Transverse colon (tissue), 4 donors: ENCODE data around the gene METTL17. TPM values are rescaled to one million over a fixed set of nuclear protein-coding genes. Genes with fewer than 3 reads are reported as not detected.
"Not testable (repeated sequence)": the region's sequence is repeated elsewhere in the genome, so short reads cannot be mapped to it uniquely, and the experiment has no call there.

Source experiments
- DNase-seq: peaks from one replicate; pipeline ENCODE4 v3.0.0-alpha.2; 2019
- H3K27ac ChIP-seq, 4 donors: fragments of 200-600 bp; sonication (generic); 2 replicates each; pipeline ENCODE4 v1.5.1; 2016 to 2018; ENCODE audit warnings: inconsistent platforms in 4 of 4
- H3K27me3 ChIP-seq: fragments of 200-600 bp; sonication (generic); 2 replicates; pipeline ENCODE4 v1.5.1; 2017; ENCODE audit warnings: inconsistent platforms
- H3K36me3 ChIP-seq, 4 donors: fragments of 200-600 bp; sonication (generic); 2 replicates each; pipeline ENCODE4 v1.5.1; 2017 to 2019; ENCODE audit warnings: inconsistent platforms in 4 of 4
- H3K4me1 ChIP-seq, 4 donors: fragments of 200-600 bp; sonication (generic); 2 replicates each; pipeline ENCODE4 v1.5.1; 2017 to 2020; ENCODE audit warnings: inconsistent platforms in 4 of 4
- H3K4me3 ChIP-seq, 4 donors: fragments of 200-600 bp; sonication (generic); 1 replicate in 1 of 4; 2 replicates in 3 of 4; pipeline versions ENCODE4 v1.5.1 to v1.6.1; 2017 to 2019; ENCODE audit warnings: inconsistent platforms in 4 of 4
- H3K9me3 ChIP-seq, 2 donors: fragments of 200-600 bp; sonication (generic); 2 replicates each; pipeline ENCODE4 v1.5.1; 2017 to 2019; ENCODE audit warnings: inconsistent platforms in 2 of 2
- EP300 ChIP-seq: sonication (generic); formaldehyde crosslinking; IDR thresholded peaks from one replicate; pipeline ENCODE4 v1.6.1; 2017; ENCODE audit warnings: antibody characterized with exemption, low read depth
- POLR2A ChIP-seq: fragments of 450-650 bp; IDR thresholded peaks from one replicate; pipeline ENCODE4 v1.6.1; 2016; ENCODE audit warnings: antibody characterized with exemption, mild to moderate bottlenecking, moderate library complexity
- POLR2AphosphoS5 ChIP-seq, 3 donors: sonication (generic); formaldehyde crosslinking; IDR thresholded peaks; one replicate each; pipeline ENCODE4 v1.6.1; 2016; ENCODE audit warnings: antibody characterized with exemption in 3 of 3
- WGBS, 2 donors: methylation state at CpG; one replicate each; pipeline ENCODE4 v1.1.5; 2018; ENCODE audit warnings: low coverage in 1 of 2; 5-methylcytosine and 5-hydroxymethylcytosine counted together
- in situ Hi-C, 4 donors: fragments of 200-750 bp; cut with MboI; loops; one replicate each; pipeline versions ENCODE4 v1.15.0 to v1.15.1; 2017; ENCODE audit warnings: low sequenced_read_pairs in 3 of 4, low pct_ligation_motif_present in 1 of 4, low pct_unique_long_range_greater_than_20kb in 1 of 4
- intact Hi-C: fragments of 100-400 bp; cut with DNase I; formaldehyde crosslinking; loops from one replicate; pipeline ENCODE4 v1.15.1; 2023; ENCODE audit warnings: low total_unique reads
- total RNA-seq, 4 donors: library from RNA; depleted of rRNA; stranded (reverse); fragments of >200 nt; gene quantifications; one replicate each; pipeline ENCODE4 v1.1.0, GENCODE V29; 2016
- TF ChIP-seq, protein P1 (sequence below), 5 experiments: fragments of 200-600 bp in 3 of 5; fragments of 450-650 bp in 2 of 5; sonication (generic) in 3 of 5; IDR thresholded peaks; 1 replicate in 2 of 5; 2 replicates in 3 of 5; pipeline ENCODE4 v1.5.1; 2016 to 2017; ENCODE audit warnings: antibody characterized with exemption in 5 of 5, inconsistent platforms in 3 of 5, mild to moderate bottlenecking in 2 of 5, moderate library complexity in 1 of 5

Gene METTL17
- total RNA-seq, 4 donors from 2014 or later = 74.8 to 124 (median 108) TPM

GRCh38 chr14:21001218-21001617 is 11.4 kb downstream of the METTL17 start:
- peaks cover 0 to 45% (median 25%) of the 10 kb centered on the region in 4 donors for H3K4me1 ChIP-seq
- peak; percentile 62 for DNase-seq
- H3K36me3 ChIP-seq = peaks cover 0 to 6% (median 2%) of the 10 kb centered on the region in 4 donors
- WGBS, 2 donors = 59 to 92% methylated on average over 2 to 7 of the region's 7 CpGs
- no peaks in the 10 kb centered on the region for H3K27me3 ChIP-seq
- intact Hi-C loops (no loop called here), in situ Hi-C loops (no loop called here)
- no peak overlapping the region for H3K4me3 ChIP-seq
- TF ChIP-seq EP300 = no peak
- no peak for TF ChIP-seq POLR2A
- TF ChIP-seq, protein P1, sequence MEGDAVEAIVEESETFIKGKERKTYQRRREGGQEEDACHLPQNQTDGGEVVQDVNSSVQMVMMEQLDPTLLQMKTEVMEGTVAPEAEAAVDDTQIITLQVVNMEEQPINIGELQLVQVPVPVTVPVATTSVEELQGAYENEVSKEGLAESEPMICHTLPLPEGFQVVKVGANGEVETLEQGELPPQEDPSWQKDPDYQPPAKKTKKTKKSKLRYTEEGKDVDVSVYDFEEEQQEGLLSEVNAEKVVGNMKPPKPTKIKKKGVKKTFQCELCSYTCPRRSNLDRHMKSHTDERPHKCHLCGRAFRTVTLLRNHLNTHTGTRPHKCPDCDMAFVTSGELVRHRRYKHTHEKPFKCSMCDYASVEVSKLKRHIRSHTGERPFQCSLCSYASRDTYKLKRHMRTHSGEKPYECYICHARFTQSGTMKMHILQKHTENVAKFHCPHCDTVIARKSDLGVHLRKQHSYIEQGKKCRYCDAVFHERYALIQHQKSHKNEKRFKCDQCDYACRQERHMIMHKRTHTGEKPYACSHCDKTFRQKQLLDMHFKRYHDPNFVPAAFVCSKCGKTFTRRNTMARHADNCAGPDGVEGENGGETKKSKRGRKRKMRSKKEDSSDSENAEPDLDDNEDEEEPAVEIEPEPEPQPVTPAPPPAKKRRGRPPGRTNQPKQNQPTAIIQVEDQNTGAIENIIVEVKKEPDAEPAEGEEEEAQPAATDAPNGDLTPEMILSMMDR (IDR thresholded peaks at IDR 0.05) = no peak
- no peak for TF ChIP-seq POLR2AphosphoS5 (IDR thresholded peaks at IDR 0.05)
- H3K27ac ChIP-seq = peak overlapping the region in 2 of 4 donors; percentile 55 to 75
- H3K9me3 ChIP-seq = no peaks in the 10 kb centered on the region

DNA sequence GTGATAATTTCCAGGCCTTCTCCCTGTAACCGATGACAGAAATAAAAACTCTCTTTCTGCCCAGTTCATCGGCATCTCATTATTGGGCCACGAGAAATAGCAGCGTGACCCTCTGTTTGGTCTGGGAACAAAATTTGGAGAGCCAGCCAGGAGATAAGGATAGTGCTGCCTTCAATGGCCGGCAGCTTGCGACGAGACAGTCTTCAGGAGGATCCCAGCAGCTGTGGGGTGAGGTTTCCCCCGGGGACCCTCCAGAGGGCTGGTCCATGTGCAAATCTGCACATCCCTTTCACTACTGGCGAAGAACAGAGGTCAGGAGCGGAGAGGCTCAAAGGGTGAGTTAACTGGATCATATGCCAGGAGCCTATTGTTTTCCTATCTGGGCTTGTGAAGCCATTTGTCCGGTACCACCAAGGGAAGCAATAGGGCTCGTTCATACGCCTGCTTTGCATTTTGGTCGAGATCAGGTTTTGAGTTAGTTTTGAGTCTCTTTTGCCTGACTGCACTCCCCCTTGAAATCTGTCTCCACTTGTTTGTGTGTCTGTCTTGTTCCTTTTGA is 14.1 kb downstream of the METTL17 start:
- Histone ChIP-seq H3K27ac (peak overlapping the region; percentile 44 to 75 (median 58)), H3K27me3 (no peaks in the 10 kb centered on the region), H3K4me3 (no peak overlapping the region), H3K4me1 (peaks cover 0 to 43% (median 28%) of the 10 kb centered on the region in 4 donors), H3K9me3 (no peaks in the 10 kb centered on the region), H3K36me3 (no peaks in the 10 kb centered on the region)
- WGBS, 2 donors = 57 to 66% methylated on average over 6 to 13 of the region's 14 CpGs
- in situ Hi-C loops (no loop called here), intact Hi-C loops (no loop called here)
- TF ChIP-seq EP300 (no peak), POLR2AphosphoS5 (IDR thresholded peaks at IDR 0.05) (no peak)
- no peak for DNase-seq

GRCh38 chr14:21009721-21010120 is 19.9 kb downstream of the METTL17 start:
- H3K4me3 ChIP-seq, H3K36me3 ChIP-seq, DNase-seq, H3K9me3 ChIP-seq, H3K27me3 ChIP-seq: not testable (repeated sequence)
- peaks cover 0 to 34% (median 14%) of the 10 kb centered on the region in 4 donors for H3K4me1 ChIP-seq
- WGBS, 2 donors = 20 to 35% methylated on average over 2 to 3 of the region's 3 CpGs
- intact Hi-C loops = loop anchor here (5.0 kb wide), 1 partner anchor 98 kb away; no protein-coding TSS in a partner anchor
- H3K27ac ChIP-seq = peak overlapping the region; percentile 18 to 59 (median 41)
- in situ Hi-C loops = loop anchor here in 2 of 4 donors (10.0 kb wide), 1 partner anchor 75 kb away; no protein-coding TSS in a partner anchor

GRCh38 chr14:21011136-21011535 is 21.4 kb downstream of the METTL17 start:
- Histone ChIP-seq H3K9me3 (no peaks in the 10 kb centered on the region), H3K27ac (no peak overlapping the region), H3K4me1 (peaks cover 0 to 34% (median 10%) of the 10 kb centered on the region in 4 donors), H3K4me3 (no peak overlapping the region), H3K27me3 (no peaks in the 10 kb centered on the region), H3K36me3 (no peaks in the 10 kb centered on the region)
- intact Hi-C loops = loop anchor here (5.0 kb wide), 1 partner anchor 96 kb away; no protein-coding TSS in a partner anchor
- TF ChIP-seq, protein P1 (IDR thresholded peaks at IDR 0.05) = no peak
- no peak for TF ChIP-seq EP300
- no peak for TF ChIP-seq POLR2A
- no peak for TF ChIP-seq POLR2AphosphoS5 (IDR thresholded peaks at IDR 0.05)
- in situ Hi-C loops = loop anchor here in 2 of 4 donors (10.0 kb wide), 1 partner anchor 74 kb away; no protein-coding TSS in a partner anchor
- no peak for DNase-seq
- 48 to 78% methylated on average over 1 of the region's 1 CpG for WGBS, 2 donors

DNA sequence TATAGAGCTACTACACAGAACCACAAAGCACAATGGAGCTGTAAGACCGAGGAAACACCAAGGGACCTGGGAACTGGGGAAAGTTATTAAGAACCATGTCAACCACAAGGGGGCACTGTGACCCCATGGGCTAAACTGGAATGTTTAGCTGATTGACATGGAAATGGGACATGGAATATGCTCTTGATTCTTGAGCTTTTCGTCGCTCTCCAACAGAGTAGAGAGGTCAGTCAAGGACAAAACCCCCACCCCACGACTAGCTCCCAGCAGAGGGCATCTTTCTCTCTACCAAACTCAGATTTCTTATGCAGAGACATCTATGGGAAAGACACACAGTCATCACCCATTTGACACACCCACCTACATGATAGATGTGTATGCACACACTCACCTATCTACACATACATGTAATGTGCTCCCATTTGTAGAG is 25.0 kb downstream of the METTL17 start:
- Histone ChIP-seq H3K9me3 (no peaks in the 10 kb centered on the region), H3K4me3 (no peak overlapping the region), H3K27ac (no peak overlapping the region), H3K27me3 (no peaks in the 10 kb centered on the region), H3K36me3 (peaks cover 0 to 16% (median 0%) of the 10 kb centered on the region in 4 donors), H3K4me1 (peaks cover 0 to 9% (median 1%) of the 10 kb centered on the region in 4 donors)
- TF ChIP-seq POLR2A (no peak), EP300 (no peak), POLR2AphosphoS5 (IDR thresholded peaks at IDR 0.05) (peak in 1 of 3 donors; percentile 43)
- TF ChIP-seq, protein P1 (IDR thresholded peaks at IDR 0.05) = peak; percentile 90 to 96 (median 94)
- 0% methylated on average over 1 to 4 of the region's 4 CpGs for WGBS, 2 donors
- in situ Hi-C loops = loop anchor here in 2 of 4 donors (10.0 kb wide), 1 partner anchor 70 kb away; no protein-coding TSS in a partner anchor
- peak; percentile 92 for DNase-seq
- intact Hi-C loops = loop anchor here (2.0 to 5.0 kb wide), 2 partner anchors 26 to 93 kb away; no protein-coding TSS in a partner anchor
